BE2C (cell line): Measurements from ENCODE around the gene TWSG1.

ENCODE experiments used
- DNase-seq: peaks from one replicate; pipeline ENCODE4 v3.0.0-alpha.2; 2020
- H3K27me3 ChIP-seq: fragments of 250-450 bp; sonication (Bioruptor Pico); 2 replicates; pipeline ENCODE4 v1.5.1; 2020; ENCODE audit warnings: mild to moderate bottlenecking
- H3K36me3 ChIP-seq: fragments of 250-450 bp; sonication (Bioruptor Pico); 2 replicates; pipeline ENCODE4 v1.5.1; 2020; ENCODE audit warnings: mild to moderate bottlenecking
- H3K4me1 ChIP-seq: fragments of 250-450 bp; sonication (Bioruptor Pico); 2 replicates; pipeline ENCODE4 v1.5.1; 2020
- H3K4me3 ChIP-seq: 2 replicates; pipeline ENCODE4 v1.5.1; 2011; ENCODE audit warnings: low read depth, low read length
- H3K9me3 ChIP-seq: fragments of 250-450 bp; sonication (Bioruptor Pico); 2 replicates; pipeline ENCODE4 v1.5.1; 2020
- TF ChIP-seq, protein P1 (sequence below): IDR thresholded peaks from 2 replicates; pipeline ENCODE4 v1.5.1; 2012; ENCODE audit warnings: mild to moderate bottlenecking, low read depth, low read length

The TWSG1 gene

GRCh38 chr18:9434122-9434701, 99.6 kb downstream of the TWSG1 start:
- DNase-seq = no peak

GRCh38 chr18:9435041-9435440, 100.5 kb downstream of the TWSG1 start:
- Histone ChIP-seq H3K9me3 (no peaks in the 10 kb centered on the region), H3K36me3 (no peaks in the 10 kb centered on the region), H3K27me3 (no peaks in the 10 kb centered on the region), H3K4me1 (no peaks in the 10 kb centered on the region), H3K4me3 (no peak overlapping the region)
- DNase-seq = no peak
- TF ChIP-seq, protein P1, sequence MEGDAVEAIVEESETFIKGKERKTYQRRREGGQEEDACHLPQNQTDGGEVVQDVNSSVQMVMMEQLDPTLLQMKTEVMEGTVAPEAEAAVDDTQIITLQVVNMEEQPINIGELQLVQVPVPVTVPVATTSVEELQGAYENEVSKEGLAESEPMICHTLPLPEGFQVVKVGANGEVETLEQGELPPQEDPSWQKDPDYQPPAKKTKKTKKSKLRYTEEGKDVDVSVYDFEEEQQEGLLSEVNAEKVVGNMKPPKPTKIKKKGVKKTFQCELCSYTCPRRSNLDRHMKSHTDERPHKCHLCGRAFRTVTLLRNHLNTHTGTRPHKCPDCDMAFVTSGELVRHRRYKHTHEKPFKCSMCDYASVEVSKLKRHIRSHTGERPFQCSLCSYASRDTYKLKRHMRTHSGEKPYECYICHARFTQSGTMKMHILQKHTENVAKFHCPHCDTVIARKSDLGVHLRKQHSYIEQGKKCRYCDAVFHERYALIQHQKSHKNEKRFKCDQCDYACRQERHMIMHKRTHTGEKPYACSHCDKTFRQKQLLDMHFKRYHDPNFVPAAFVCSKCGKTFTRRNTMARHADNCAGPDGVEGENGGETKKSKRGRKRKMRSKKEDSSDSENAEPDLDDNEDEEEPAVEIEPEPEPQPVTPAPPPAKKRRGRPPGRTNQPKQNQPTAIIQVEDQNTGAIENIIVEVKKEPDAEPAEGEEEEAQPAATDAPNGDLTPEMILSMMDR = no peak

More at GRCh38 chr18:9434122-9434701, 99.6 kb downstream of the TWSG1 start:
- Histone ChIP-seq H3K9me3 (no peaks in the 10 kb centered on the region), H3K36me3 (no peaks in the 10 kb centered on the region), H3K4me1 (no peaks in the 10 kb centered on the region), H3K4me3 (no peak overlapping the region), H3K27me3 (no peaks in the 10 kb centered on the region)
- TF ChIP-seq, protein P1 = no peak

DNA sequence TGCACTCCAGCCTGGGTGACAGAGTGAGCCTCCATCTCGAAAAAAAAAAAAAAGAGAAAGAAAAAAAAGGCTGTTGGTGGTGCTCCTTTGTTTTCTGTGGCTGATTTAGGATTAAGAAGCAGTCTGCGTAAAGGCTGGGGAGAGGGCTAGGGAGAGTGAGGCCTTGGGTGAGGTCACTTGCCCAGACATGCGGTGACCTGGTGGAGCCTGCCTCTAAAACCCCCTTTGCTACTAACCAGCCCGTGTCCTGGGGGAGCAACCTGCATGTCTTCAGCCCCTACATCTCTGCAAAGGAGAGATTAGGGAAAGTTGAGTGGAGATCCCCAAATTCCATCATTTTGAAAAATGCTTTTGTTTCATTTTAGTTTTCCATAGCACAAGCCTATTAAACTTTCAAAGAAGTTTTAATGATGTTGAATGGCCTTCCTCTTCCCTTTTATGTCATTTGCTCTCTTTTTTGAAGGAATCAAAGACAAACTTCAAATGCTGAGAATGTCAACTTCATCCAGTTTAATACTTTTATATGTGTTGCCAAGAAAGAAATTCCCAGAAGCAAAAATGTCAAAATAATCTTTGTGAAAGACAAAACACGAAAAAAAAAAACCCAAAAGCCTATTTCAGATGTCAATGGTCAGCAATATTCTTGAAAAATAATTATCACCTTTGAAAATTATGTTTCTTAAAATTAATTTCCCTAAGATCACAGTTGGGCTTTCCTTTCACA, 101.8 kb downstream of the TWSG1 start:
- DNase-seq = no peak
- no peaks in the 10 kb centered on the region for H3K9me3 ChIP-seq
- H3K36me3 ChIP-seq = no peaks in the 10 kb centered on the region
- TF ChIP-seq, protein P1 = no peak
- H3K27me3 ChIP-seq = no peaks in the 10 kb centered on the region
- no peaks in the 10 kb centered on the region for H3K4me1 ChIP-seq
- no peak overlapping the region for H3K4me3 ChIP-seq

- DNase-seq = no peak
- no peaks in the 10 kb centered on the region for H3K9me3 ChIP-seq
- H3K27me3 ChIP-seq = no peaks in the 10 kb centered on the region
- no peak overlapping the region for H3K4me3 ChIP-seq
- no peaks in the 10 kb centered on the region for H3K36me3 ChIP-seq
- no peaks in the 10 kb centered on the region for H3K4me1 ChIP-seq
- TF ChIP-seq, protein P1 = no peak
These were observed 102.5 kb downstream of the TWSG1 start for GRCh38 chr18:9437021-9437437.

DNA sequence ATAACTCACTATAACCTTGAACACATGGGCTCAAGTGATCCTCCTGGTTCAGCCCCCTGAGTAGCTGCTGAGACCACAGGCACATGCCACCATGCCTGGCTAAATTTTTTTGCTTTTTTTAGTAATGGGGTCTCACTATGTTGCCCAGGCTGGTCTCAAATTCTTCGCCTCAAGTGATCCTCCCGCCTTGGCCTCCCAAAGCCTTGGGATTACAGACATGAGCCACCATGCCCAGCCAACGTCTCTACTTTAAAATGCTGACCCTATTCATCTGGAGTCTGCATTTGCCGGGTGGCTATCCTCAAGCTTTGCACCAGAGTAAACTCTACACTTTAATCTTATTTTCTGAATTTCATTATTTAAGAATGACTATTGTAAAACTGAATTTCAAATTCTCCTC, 103.1 kb downstream of the TWSG1 start:
- no peaks in the 10 kb centered on the region for H3K36me3 ChIP-seq
- no peaks in the 10 kb centered on the region for H3K27me3 ChIP-seq
- H3K9me3 ChIP-seq = no peaks in the 10 kb centered on the region
- TF ChIP-seq, protein P1 = no peak
- H3K4me1 ChIP-seq = no peaks in the 10 kb centered on the region
- no peak overlapping the region for H3K4me3 ChIP-seq
- no peak for DNase-seq

DNA sequence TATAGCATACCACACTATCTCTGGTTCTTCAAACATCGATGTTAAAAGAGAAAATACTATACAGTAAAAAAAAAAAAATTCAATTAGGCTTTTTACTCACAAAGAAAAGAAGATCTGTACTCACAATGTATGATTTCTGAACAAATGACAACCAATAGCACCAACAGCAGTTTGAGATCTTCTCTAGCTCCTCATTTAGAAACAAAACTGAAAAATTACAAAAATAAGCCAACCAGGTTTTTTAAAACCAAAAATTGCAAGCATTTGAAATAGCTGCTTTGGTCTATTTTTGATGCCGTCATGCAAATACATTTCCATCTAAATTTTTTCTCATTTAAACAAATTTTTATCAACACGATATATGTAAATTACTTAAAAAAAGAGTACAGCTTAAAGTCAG, 106.5 kb downstream of the TWSG1 start:
- no peaks in the 10 kb centered on the region for H3K27me3 ChIP-seq
- TF ChIP-seq, protein P1 = no peak
- no peaks in the 10 kb centered on the region for H3K4me1 ChIP-seq

More for the DNA sequence above, 106.5 kb downstream of the TWSG1 start:
- no peaks in the 10 kb centered on the region for H3K36me3 ChIP-seq
- DNase-seq = no peak
- no peak overlapping the region for H3K4me3 ChIP-seq
- no peaks in the 10 kb centered on the region for H3K9me3 ChIP-seq
